VCaP (cell line): ENCODE data around the gene ITGAL.

ENCODE experiments used
- H3K27ac ChIP-seq: fragments of 450-650 bp; 2 replicates; pipeline ENCODE4 v1.5.1; 2017
- TF ChIP-seq, protein P1 (sequence below): fragments of 450-650 bp; conservative IDR thresholded peaks from 2 replicates; pipeline ENCODE4 v1.5.1; 2017; ENCODE audit warnings: mild to moderate bottlenecking, moderate library complexity

Gene ITGAL

DNA sequence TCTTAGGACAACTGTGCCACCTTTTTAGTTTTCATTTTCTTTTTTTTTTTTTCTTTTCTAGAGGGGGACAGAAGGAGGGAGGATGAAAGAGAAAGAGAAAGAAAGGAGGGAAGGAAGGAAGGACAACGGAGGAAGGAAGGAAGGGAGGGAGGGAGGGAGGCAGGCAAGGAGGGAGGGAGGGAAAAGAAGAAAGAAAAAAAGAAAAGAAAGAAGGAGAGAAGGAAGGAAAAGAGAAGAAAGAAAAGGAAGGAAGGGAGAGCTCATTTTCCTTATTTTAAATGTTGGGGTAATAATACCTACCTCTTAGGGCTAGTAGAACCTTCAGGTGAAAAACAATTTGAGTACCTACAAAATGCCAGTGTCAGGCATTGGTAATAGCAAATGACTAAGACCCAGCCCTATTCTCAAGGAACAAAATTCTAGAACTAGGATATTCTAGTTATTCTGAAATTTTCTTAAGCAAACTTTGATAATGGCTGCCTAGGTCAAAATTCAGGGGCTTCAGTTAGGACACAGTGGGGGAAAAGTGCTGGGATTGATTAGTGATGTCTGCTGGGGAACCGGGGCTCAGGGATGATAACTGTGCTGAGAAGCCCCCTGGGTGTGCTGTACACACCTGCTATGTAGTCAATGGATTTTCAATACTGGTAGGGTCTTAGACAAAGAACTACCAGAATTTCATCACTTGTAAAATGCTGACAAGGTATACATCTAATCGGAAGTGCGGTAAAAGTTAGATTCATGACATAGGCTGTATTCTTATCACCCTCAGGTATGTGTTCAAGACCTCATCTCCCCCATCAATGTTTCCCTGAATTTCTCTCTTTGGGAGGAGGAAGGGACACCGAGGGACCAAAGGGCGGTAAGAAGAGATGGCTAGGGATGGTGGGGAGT, 31.1 kb downstream of the ITGAL start:
- TF ChIP-seq, protein P1, sequence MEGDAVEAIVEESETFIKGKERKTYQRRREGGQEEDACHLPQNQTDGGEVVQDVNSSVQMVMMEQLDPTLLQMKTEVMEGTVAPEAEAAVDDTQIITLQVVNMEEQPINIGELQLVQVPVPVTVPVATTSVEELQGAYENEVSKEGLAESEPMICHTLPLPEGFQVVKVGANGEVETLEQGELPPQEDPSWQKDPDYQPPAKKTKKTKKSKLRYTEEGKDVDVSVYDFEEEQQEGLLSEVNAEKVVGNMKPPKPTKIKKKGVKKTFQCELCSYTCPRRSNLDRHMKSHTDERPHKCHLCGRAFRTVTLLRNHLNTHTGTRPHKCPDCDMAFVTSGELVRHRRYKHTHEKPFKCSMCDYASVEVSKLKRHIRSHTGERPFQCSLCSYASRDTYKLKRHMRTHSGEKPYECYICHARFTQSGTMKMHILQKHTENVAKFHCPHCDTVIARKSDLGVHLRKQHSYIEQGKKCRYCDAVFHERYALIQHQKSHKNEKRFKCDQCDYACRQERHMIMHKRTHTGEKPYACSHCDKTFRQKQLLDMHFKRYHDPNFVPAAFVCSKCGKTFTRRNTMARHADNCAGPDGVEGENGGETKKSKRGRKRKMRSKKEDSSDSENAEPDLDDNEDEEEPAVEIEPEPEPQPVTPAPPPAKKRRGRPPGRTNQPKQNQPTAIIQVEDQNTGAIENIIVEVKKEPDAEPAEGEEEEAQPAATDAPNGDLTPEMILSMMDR = no peak
- H3K27ac ChIP-seq = no peak overlapping the region

DNA sequence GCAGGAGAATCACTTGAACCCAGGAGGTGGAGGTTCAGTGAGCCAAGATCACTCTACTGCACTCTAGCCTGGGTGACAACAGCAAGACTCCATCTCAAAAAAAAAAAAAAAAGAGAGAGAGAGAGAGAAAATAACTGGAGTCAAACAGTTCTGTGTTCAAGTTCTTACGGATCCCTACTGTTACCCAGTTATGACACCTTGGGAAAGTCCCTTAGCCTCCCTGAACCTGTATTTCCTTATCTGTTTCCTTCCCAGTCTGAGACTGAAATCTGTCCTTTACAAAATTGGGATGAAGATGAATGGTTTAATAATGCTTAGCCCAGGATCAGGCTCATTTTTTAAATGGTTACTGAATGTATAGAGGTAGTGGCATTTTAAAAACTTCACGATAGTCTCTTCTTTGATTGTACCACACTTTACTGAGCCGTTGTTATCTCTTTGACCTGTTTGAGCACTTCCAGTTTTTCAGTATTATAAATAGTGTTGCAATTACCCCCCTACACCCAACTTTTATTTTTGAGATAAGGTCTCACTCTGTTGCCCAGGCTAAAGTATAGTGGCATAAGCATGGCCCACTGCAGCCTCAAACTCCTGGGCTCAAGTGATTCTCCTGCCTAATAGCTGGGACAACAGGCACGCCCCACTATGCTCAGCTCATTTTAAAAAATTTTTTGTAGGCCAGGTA, 36.7 kb downstream of the ITGAL start:
- no peak overlapping the region for H3K27ac ChIP-seq
- TF ChIP-seq, protein P1 = no peak

DNA sequence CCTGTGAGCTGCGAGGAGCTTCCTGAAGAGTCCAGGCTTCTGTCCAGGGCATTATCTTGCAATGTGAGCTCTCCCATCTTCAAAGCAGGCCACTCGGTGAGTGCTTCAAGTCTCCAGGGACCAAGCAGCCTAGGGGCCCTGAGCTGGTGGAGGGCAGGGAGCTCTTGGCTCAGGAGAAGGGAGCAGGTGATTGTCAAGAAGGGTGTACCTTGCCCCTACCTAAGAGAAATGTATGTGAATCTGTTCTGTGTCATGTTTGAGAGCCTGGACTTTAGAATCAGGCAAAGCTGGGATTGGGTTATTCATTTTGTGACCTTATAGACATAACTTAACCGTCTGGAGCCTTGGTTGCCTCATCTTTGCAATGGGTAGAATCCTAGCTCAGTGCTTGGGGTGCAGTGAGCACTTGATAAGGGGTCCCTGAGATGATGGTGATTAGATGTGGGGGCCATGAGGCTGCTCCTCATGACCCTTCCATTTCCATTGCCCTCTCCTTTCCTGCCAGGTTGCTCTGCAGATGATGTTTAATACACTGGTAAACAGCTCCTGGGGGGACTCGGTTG, 37.9 kb downstream of the ITGAL start:
- TF ChIP-seq, protein P1 = no peak

DNA sequence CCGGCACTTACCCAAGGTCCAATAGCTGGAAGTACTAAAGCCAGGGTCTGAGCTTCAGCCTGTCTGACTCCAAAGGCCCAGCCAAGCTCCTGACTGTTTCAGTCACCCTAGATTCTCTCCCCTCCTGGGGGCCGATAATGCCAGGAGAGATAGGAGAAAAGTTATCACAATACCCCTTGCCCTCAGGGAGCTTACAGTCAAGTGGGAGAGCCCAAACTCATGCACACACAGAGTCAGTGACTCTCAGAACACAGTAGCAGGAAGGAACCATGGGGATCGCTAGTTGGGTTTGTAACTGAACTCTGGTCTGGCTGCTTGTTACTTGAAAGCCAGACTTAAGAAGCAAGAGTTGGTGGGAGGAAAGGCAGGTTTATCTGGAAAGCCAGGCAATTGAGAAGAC, 39.0 kb downstream of the ITGAL start:
- no peak overlapping the region for H3K27ac ChIP-seq
- TF ChIP-seq, protein P1 = no peak

More for the DNA sequence above, 37.9 kb downstream of the ITGAL start:
- no peak overlapping the region for H3K27ac ChIP-seq

DNA sequence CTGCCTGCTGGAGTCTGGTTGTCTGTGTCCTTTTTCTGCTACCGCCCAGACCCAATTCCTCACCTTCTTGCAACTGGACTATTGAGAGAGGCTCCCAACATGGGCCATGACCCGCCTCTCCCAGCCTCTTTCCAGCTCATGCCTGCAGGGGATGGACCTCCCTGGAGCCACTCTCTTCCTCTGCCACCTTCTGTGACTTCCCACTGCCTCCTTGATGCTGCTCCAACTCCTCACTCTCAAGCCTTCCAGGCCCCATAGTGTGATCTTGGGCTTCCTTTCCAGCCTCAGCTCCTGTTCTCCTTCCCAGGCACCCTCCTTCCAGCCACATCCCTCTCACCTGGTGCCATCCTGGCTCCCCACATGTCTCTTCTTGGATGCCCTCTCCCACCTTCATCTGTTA, 42.7 kb downstream of the ITGAL start:
- TF ChIP-seq, protein P1 = no peak
- H3K27ac ChIP-seq = no peak overlapping the region

DNA sequence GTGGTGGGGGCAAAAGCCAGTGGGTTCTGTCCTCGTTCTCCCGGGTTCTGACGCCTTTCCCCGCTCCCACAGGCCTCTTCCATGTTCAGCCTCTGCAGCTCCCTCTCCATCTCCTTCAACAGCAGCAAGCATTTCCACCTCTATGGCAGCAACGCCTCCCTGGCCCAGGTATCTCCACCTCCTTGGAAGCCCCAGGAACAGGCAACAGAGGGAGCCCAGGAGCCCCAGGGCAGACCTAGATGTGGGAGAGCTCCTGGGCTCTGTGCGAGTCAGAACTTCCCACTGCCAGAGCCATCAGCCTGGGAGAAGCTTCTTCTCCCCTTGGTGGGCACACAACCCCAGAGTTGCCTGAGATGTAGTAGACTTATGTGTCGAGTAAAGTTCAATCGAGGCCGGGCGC, 46.0 kb downstream of the ITGAL start:
- TF ChIP-seq, protein P1 = no peak
- H3K27ac ChIP-seq = no peak overlapping the region
